Epithelial cell of proximal tubule (primary cell): ENCODE measurements around the gene YWHAB. TPM values are rescaled to one million over a fixed set of nuclear protein-coding genes. Genes with fewer than 3 reads are reported as not detected.
"Not testable (repeated sequence)": the region's sequence is repeated elsewhere in the genome, so short reads cannot be mapped to it uniquely, and the experiment has no call there.

Experiments
- DNase-seq: peaks from one replicate; pipeline ENCODE4 v3.0.0-alpha.2; 2011; ENCODE audit warnings: low read depth
- H3K4me3 ChIP-seq: 2 replicates; pipeline ENCODE4 v1.5.1; 2011; ENCODE audit warnings: low read depth, mild to moderate bottlenecking, low read length
- CTCF ChIP-seq: conservative IDR thresholded peaks from 2 replicates; pipeline ENCODE4 v1.5.1; 2012; ENCODE audit warnings: low read depth, mild to moderate bottlenecking, low read length
- total RNA-seq: library from RNA; depleted of rRNA; stranded (reverse); fragments of >200 nt; gene quantifications from 2 replicates; pipeline ENCODE4 v1.2.3, GENCODE V29; 2015

The YWHAB gene
- total RNA-seq, 1 donor from 2014 or later: 203 TPM

- no peak for TF ChIP-seq CTCF
- DNase-seq: no peak
- no peak overlapping the region for H3K4me3 ChIP-seq
These were observed 29.1 kb upstream of the YWHAB start for GRCh38 chr20:44856442-44856841.

- DNase-seq: no peak
- no peak for TF ChIP-seq CTCF
- H3K4me3 ChIP-seq: no peak overlapping the region
These were observed 28.6 kb upstream of the YWHAB start for GRCh38 chr20:44856856-44857448.

GRCh38 chr20:44858606-44859360 is 26.7 kb upstream of the YWHAB start:
- TF ChIP-seq CTCF: no peak
- DNase-seq: no peak
- H3K4me3 ChIP-seq: no peak overlapping the region

- DNase-seq: no peak
- no peak for TF ChIP-seq CTCF
- no peak overlapping the region for H3K4me3 ChIP-seq
These were observed 23.9 kb upstream of the YWHAB start for GRCh38 chr20:44861531-44862006.

- TF ChIP-seq CTCF: no peak
- DNase-seq: no peak
- H3K4me3 ChIP-seq: no peak overlapping the region
These were observed 23.2 kb upstream of the YWHAB start for GRCh38 chr20:44862286-44862685.

- not testable (repeated sequence) for H3K4me3 ChIP-seq, DNase-seq
These were observed 22.0 kb upstream of the YWHAB start for GRCh38 chr20:44863365-44864084.

GRCh38 chr20:44864493-44864892 is 21.0 kb upstream of the YWHAB start:
- not testable (repeated sequence) for H3K4me3 ChIP-seq, DNase-seq
